MM.1S (cell line): ENCODE results near the gene ATRN.

Source experiments
- DNase-seq: peaks from one replicate; pipeline ENCODE4 v3.0.0-alpha.2; 2015
- H2AFZ ChIP-seq: fragments of 300-600 bp; sonication (generic); 2 replicates; pipeline ENCODE4 v1.6.0; 2016; ENCODE audit warnings: antibody characterized with exemption, low read length
- H3F3A ChIP-seq: fragments of 300-600 bp; sonication (generic); 2 replicates; pipeline ENCODE4 v1.6.1; 2016; ENCODE audit warnings: mild to moderate bottlenecking, antibody characterized with exemption, low read length, moderate library complexity, mixed read lengths; ENCODE audit not compliant: insufficient read depth
- H3K27ac ChIP-seq: fragments of 300-600 bp; sonication (generic); 2 replicates; pipeline ENCODE4 v1.5.1; 2016; ENCODE audit warnings: mild to moderate bottlenecking, low read length
- H3K27me3 ChIP-seq: fragments of 300-600 bp; sonication (generic); replicated peaks from 2 replicates; pipeline ENCODE4 v1.6.0; 2016; ENCODE audit warnings: low read length; ENCODE audit not compliant: insufficient read depth
- H3K36me3 ChIP-seq: fragments of 300-600 bp; sonication (generic); replicated peaks from 2 replicates; pipeline ENCODE4 v1.6.1; 2016; ENCODE audit warnings: mild to moderate bottlenecking, low read length, mixed read lengths; ENCODE audit not compliant: insufficient read depth
- H3K4me1 ChIP-seq: fragments of 300-600 bp; sonication (generic); 2 replicates; pipeline ENCODE4 v1.6.1; 2016; ENCODE audit warnings: low read length, mixed read lengths
- H3K4me2 ChIP-seq: fragments of 300-600 bp; sonication (generic); 2 replicates; pipeline ENCODE4 v1.6.0; 2016; ENCODE audit warnings: low read depth, low read length
- H3K4me3 ChIP-seq: fragments of 300-600 bp; sonication (generic); 2 replicates; pipeline ENCODE4 v1.5.1; 2016; ENCODE audit warnings: low read length, mixed read lengths
- H3K79me2 ChIP-seq: fragments of 300-600 bp; sonication (generic); 2 replicates; pipeline ENCODE4 v1.6.1; 2016; ENCODE audit warnings: mixed run types, low read length, mixed read lengths
- H3K9ac ChIP-seq: fragments of 300-600 bp; sonication (generic); 2 replicates; pipeline ENCODE4 v1.6.1; 2016; ENCODE audit warnings: low read length, mixed read lengths
- H3K9me2 ChIP-seq: fragments of 300-600 bp; sonication (generic); replicated peaks from 2 replicates; pipeline ENCODE4 v1.6.1; 2016; ENCODE audit warnings: mild to moderate bottlenecking, low read length, mixed read lengths; ENCODE audit not compliant: insufficient read depth
- H3K9me3 ChIP-seq: fragments of 300-600 bp; sonication (generic); replicated peaks from 2 replicates; pipeline ENCODE4 v1.6.1; 2016; ENCODE audit warnings: mild to moderate bottlenecking, low read length, mixed read lengths; ENCODE audit not compliant: insufficient read depth
- H4K20me1 ChIP-seq: fragments of 300-600 bp; sonication (generic); 2 replicates; pipeline ENCODE4 v1.6.1; 2016; ENCODE audit warnings: mild to moderate bottlenecking, low read length, moderate library complexity, mixed read lengths; ENCODE audit not compliant: insufficient read depth
- EZH2 ChIP-seq: fragments of 300-600 bp; sonication (generic); optimal IDR thresholded peaks from 2 replicates; pipeline ENCODE3; 2017; ENCODE audit warnings: low read depth, mild to moderate bottlenecking, antibody characterized with exemption, low read length, mixed read lengths
- EZH2phosphoT487 ChIP-seq: fragments of 300-600 bp; sonication (generic); IDR thresholded peaks from 2 replicates; pipeline ENCODE4 v1.6.1; 2018; ENCODE audit warnings: antibody characterized with exemption, low read length
- TF ChIP-seq, protein P1 (sequence below): fragments of 300-600 bp; sonication (generic); IDR thresholded peaks from 2 replicates; pipeline ENCODE4 v1.5.1; 2016; ENCODE audit warnings: antibody characterized with exemption, low read length, mixed read lengths

ATRN gene

DNA sequence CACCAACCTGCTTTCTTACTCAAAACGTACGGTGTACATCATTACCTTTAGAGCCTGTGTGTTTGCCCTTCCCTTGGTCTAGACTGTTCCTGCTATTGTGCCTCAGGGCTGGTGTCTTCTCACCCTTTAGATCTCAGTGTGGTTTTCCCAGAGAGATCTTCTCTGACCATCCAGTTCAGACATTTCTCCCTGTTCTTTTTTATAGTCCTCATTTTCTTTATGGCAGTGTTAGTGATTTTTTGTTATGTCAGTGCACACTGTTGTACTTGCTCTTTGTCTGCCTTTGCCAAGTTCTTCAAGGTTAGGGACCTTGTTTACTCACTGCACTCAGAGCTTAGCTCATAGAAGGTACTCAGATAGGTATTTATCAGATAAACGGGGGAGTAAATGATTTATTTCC lies 82.8 kb downstream of the ATRN start:
- Histone ChIP-seq H3K9me3 (no peaks in the 10 kb centered on the region), H3K27ac (no peak overlapping the region), H3K4me2 (no peak overlapping the region), H3K9me2 (no peaks in the 10 kb centered on the region), H3K4me3 (no peak overlapping the region), H3K27me3 (no peaks in the 10 kb centered on the region), H3K9ac (no peak overlapping the region), H2AFZ (no peak overlapping the region), H3K36me3 (no peaks in the 10 kb centered on the region), H4K20me1 (no peaks in the 10 kb centered on the region), H3K4me1 (no peaks in the 10 kb centered on the region), H3K79me2 (no peaks in the 10 kb centered on the region), H3F3A (no peaks in the 10 kb centered on the region)
- DNase-seq: no peak
- TF ChIP-seq EZH2 (no peak), EZH2phosphoT487 (no peak)
- TF ChIP-seq, protein P1, sequence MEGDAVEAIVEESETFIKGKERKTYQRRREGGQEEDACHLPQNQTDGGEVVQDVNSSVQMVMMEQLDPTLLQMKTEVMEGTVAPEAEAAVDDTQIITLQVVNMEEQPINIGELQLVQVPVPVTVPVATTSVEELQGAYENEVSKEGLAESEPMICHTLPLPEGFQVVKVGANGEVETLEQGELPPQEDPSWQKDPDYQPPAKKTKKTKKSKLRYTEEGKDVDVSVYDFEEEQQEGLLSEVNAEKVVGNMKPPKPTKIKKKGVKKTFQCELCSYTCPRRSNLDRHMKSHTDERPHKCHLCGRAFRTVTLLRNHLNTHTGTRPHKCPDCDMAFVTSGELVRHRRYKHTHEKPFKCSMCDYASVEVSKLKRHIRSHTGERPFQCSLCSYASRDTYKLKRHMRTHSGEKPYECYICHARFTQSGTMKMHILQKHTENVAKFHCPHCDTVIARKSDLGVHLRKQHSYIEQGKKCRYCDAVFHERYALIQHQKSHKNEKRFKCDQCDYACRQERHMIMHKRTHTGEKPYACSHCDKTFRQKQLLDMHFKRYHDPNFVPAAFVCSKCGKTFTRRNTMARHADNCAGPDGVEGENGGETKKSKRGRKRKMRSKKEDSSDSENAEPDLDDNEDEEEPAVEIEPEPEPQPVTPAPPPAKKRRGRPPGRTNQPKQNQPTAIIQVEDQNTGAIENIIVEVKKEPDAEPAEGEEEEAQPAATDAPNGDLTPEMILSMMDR: no peak

DNA sequence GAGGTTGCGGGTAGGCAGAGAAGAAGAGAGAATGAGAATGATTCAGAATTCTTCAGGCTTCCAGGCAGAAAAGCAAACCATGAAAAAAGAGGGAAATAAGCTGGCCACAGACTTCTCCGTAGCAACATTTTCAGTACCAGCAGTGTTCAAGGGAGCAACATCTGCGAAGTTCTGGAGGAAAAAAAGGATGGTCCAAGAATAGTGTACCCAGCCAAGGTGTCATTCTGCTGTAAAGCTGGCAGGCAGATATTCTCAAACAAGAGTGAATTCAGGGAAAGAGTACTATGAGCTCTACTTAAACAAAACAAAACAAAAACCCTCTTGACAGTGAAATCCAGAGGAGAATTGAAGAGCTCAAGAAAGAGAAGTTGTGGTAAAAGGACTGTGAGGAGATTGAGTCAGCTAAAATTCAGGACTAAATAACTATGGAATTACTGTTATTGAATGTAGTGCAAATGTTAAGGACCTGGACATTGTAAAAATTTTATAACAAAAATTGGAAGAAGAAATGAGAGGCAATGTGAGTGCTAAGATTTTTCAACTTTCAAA lies 86.5 kb downstream of the ATRN start:
- TF ChIP-seq EZH2 (no peak), EZH2phosphoT487 (no peak)
- TF ChIP-seq, protein P1: no peak
- Histone ChIP-seq H3K9me2 (no peaks in the 10 kb centered on the region), H3K36me3 (no peaks in the 10 kb centered on the region), H3F3A (no peaks in the 10 kb centered on the region), H2AFZ (no peak overlapping the region), H3K79me2 (no peaks in the 10 kb centered on the region), H3K27ac (no peak overlapping the region), H4K20me1 (no peaks in the 10 kb centered on the region), H3K9ac (no peak overlapping the region), H3K4me3 (no peak overlapping the region), H3K4me1 (peaks cover 8% of the 10 kb centered on the region), H3K27me3 (no peaks in the 10 kb centered on the region), H3K9me3 (no peaks in the 10 kb centered on the region), H3K4me2 (no peak overlapping the region)
- no peak for DNase-seq

DNA sequence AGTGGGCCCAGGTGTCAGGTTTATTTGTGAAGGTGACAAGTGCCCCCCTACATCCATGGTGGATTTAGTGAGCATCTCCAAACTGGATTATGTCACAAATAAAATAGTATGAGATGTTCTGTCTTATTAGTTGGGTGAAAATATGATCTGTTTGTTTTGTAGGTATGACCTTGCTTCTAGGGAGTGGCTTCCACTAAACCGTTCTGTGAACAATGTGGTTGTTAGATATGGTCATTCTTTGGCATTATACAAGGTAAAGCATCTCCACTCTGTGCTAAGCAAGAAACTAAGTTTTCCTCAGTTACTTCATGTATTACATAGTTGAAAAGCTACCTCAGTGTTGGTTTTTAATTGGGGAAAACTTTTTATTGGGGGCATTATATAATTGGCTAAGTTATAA lies 88.4 kb downstream of the ATRN start:
- H3F3A ChIP-seq: no peaks in the 10 kb centered on the region
- peak overlapping the region; percentile 24; the same call in 1 of the 2 replicates for H3K4me2 ChIP-seq
- no peaks in the 10 kb centered on the region for H3K79me2 ChIP-seq
- no peak overlapping the region for H3K9ac ChIP-seq
- no peak overlapping the region for H3K4me3 ChIP-seq
- peaks cover 8% of the 10 kb centered on the region for H3K4me1 ChIP-seq
- no peak overlapping the region for H3K27ac ChIP-seq
- no peaks in the 10 kb centered on the region for H4K20me1 ChIP-seq
- no peaks in the 10 kb centered on the region for H3K27me3 ChIP-seq
- H2AFZ ChIP-seq: no peak overlapping the region
- TF ChIP-seq, protein P1: no peak
- TF ChIP-seq EZH2phosphoT487 (no peak), EZH2 (no peak)
- DNase-seq: no peak
- H3K9me3 ChIP-seq: no peaks in the 10 kb centered on the region
- H3K36me3 ChIP-seq: no peaks in the 10 kb centered on the region
- no peaks in the 10 kb centered on the region for H3K9me2 ChIP-seq
